MG63 (cell line): ENCODE measurements around the gene CHAC1. TPM values are rescaled to one million over a fixed set of nuclear protein-coding genes. Genes with fewer than 3 reads are reported as not detected.

Source experiments
- DNase-seq: peaks from one replicate; pipeline ENCODE4 v3.0.0-alpha.2; 2020
- H3K27me3 ChIP-seq: fragments of 250-450 bp; sonication (Bioruptor Pico); 2 replicates; pipeline ENCODE4 v1.5.1; 2020; ENCODE audit warnings: mild to moderate bottlenecking, moderate library complexity
- H3K36me3 ChIP-seq: fragments of 250-450 bp; sonication (Bioruptor Pico); 2 replicates; pipeline ENCODE4 v1.5.1; 2020; ENCODE audit warnings: mild to moderate bottlenecking, moderate library complexity
- H3K4me3 ChIP-seq: fragments of 250-450 bp; sonication (Bioruptor Pico); 2 replicates; pipeline ENCODE4 v1.5.1; 2020; ENCODE audit warnings: mild to moderate bottlenecking, moderate library complexity
- H3K9me3 ChIP-seq: fragments of 250-450 bp; sonication (Bioruptor Pico); 2 replicates; pipeline ENCODE4 v1.5.1; 2020; ENCODE audit warnings: mild to moderate bottlenecking, moderate library complexity
- total RNA-seq: library from RNA; depleted of rRNA; stranded (reverse); fragments of >200 nt; shearing (Covaris generic); gene quantifications from 2 replicates; pipeline ENCODE4 v1.2.3, GENCODE V29; 2014; ENCODE audit warnings: low replicate concordance

CHAC1 gene
- total RNA-seq, 1 experiment from 2014 or later, result 18.5 TPM

GRCh38 chr15:40931300-40932142 is 21.8 kb upstream of the CHAC1 start:
- no peaks in the 10 kb centered on the region for H3K36me3 ChIP-seq
- DNase-seq, result no peak
- no peaks in the 10 kb centered on the region for H3K9me3 ChIP-seq
- H3K27me3 ChIP-seq, result peaks cover 30% of the 10 kb centered on the region
- H3K4me3 ChIP-seq, result no peak overlapping the region

- no peak for DNase-seq
- Histone ChIP-seq H3K9me3 (no peaks in the 10 kb centered on the region), H3K27me3 (peaks cover 30% of the 10 kb centered on the region), H3K36me3 (no peaks in the 10 kb centered on the region), H3K4me3 (no peak overlapping the region)
These were observed 21.1 kb upstream of the CHAC1 start for GRCh38 chr15:40932156-40932555.

- Histone ChIP-seq H3K9me3 (no peaks in the 10 kb centered on the region), H3K27me3 (peaks cover 30% of the 10 kb centered on the region), H3K36me3 (no peaks in the 10 kb centered on the region), H3K4me3 (no peak overlapping the region)
- DNase-seq, result no peak
These were observed 20.4 kb upstream of the CHAC1 start for GRCh38 chr15:40932649-40933516.

GRCh38 chr15:40933517-40933902 is 19.8 kb upstream of the CHAC1 start:
- H3K4me3 ChIP-seq, result no peak overlapping the region
- H3K27me3 ChIP-seq, result peaks cover 26% of the 10 kb centered on the region
- no peaks in the 10 kb centered on the region for H3K9me3 ChIP-seq
- no peak for DNase-seq
- H3K36me3 ChIP-seq, result no peaks in the 10 kb centered on the region

GRCh38 chr15:40934457-40934856 is 18.8 kb upstream of the CHAC1 start:
- Histone ChIP-seq H3K36me3 (no peaks in the 10 kb centered on the region), H3K27me3 (peaks cover 16% of the 10 kb centered on the region), H3K9me3 (no peaks in the 10 kb centered on the region), H3K4me3 (no peak overlapping the region)
- no peak for DNase-seq

GRCh38 chr15:40936234-40936708 is 17.0 kb upstream of the CHAC1 start:
- no peaks in the 10 kb centered on the region for H3K9me3 ChIP-seq
- H3K27me3 ChIP-seq, result no peaks in the 10 kb centered on the region
- no peak for DNase-seq
- no peaks in the 10 kb centered on the region for H3K36me3 ChIP-seq
- no peak overlapping the region for H3K4me3 ChIP-seq

- no peaks in the 10 kb centered on the region for H3K27me3 ChIP-seq
- no peak overlapping the region for H3K4me3 ChIP-seq
- no peak for DNase-seq
- no peaks in the 10 kb centered on the region for H3K9me3 ChIP-seq
- H3K36me3 ChIP-seq, result no peaks in the 10 kb centered on the region
These were observed 16.3 kb upstream of the CHAC1 start for GRCh38 chr15:40936709-40937666.

- H3K27me3 ChIP-seq, result no peaks in the 10 kb centered on the region
- no peaks in the 10 kb centered on the region for H3K9me3 ChIP-seq
- H3K4me3 ChIP-seq, result no peak overlapping the region
- peak; percentile 45 for DNase-seq
- no peaks in the 10 kb centered on the region for H3K36me3 ChIP-seq
These were observed 15.3 kb upstream of the CHAC1 start for GRCh38 chr15:40937762-40938535.

GRCh38 chr15:40938536-40938870 is 14.8 kb upstream of the CHAC1 start:
- Histone ChIP-seq H3K36me3 (no peaks in the 10 kb centered on the region), H3K9me3 (no peaks in the 10 kb centered on the region), H3K4me3 (no peak overlapping the region), H3K27me3 (no peaks in the 10 kb centered on the region)
- DNase-seq, result no peak

GRCh38 chr15:40940296-40940801 is 12.9 kb upstream of the CHAC1 start:
- no peak for DNase-seq
- Histone ChIP-seq H3K36me3 (no peaks in the 10 kb centered on the region), H3K9me3 (no peaks in the 10 kb centered on the region), H3K27me3 (no peaks in the 10 kb centered on the region), H3K4me3 (no peak overlapping the region)

GRCh38 chr15:40941068-40941527 is 12.2 kb upstream of the CHAC1 start:
- no peaks in the 10 kb centered on the region for H3K36me3 ChIP-seq
- DNase-seq, result no peak
- peak overlapping the region; percentile 51 for H3K4me3 ChIP-seq

GRCh38 chr15:40941528-40942336 is 11.5 kb upstream of the CHAC1 start:
- Histone ChIP-seq H3K4me3 (peak overlapping the region; percentile 51), H3K27me3 (no peaks in the 10 kb centered on the region), H3K9me3 (no peaks in the 10 kb centered on the region), H3K36me3 (no peaks in the 10 kb centered on the region)
- DNase-seq, result peak; percentile 77

More at GRCh38 chr15:40941068-40941527, 12.2 kb upstream of the CHAC1 start:
- H3K27me3 ChIP-seq, result no peaks in the 10 kb centered on the region
- H3K9me3 ChIP-seq, result no peaks in the 10 kb centered on the region

GRCh38 chr15:40942337-40942854 is 10.9 kb upstream of the CHAC1 start:
- no peaks in the 10 kb centered on the region for H3K9me3 ChIP-seq
- no peaks in the 10 kb centered on the region for H3K27me3 ChIP-seq
- no peaks in the 10 kb centered on the region for H3K36me3 ChIP-seq
- no peak for DNase-seq
- H3K4me3 ChIP-seq, result peak overlapping the region; percentile 51

GRCh38 chr15:40942878-40943277 is 10.4 kb upstream of the CHAC1 start:
- no peak for DNase-seq
- no peaks in the 10 kb centered on the region for H3K27me3 ChIP-seq
- H3K4me3 ChIP-seq, result no peak overlapping the region
- H3K36me3 ChIP-seq, result no peaks in the 10 kb centered on the region
- H3K9me3 ChIP-seq, result no peaks in the 10 kb centered on the region
